Anterior cingulate cortex (tissue), 58 donors: ENCODE measurements around the gene ADAT2.
A peak's percentile ranks its signal among the peaks of the same experiment; 100 is the strongest.

ENCODE experiments used
- DNase-seq, 58 donors: peaks; one replicate each; lab custom pipeline; 2025; lab: John Stamatoyannopoulos, UW

ADAT2 gene

DNA sequence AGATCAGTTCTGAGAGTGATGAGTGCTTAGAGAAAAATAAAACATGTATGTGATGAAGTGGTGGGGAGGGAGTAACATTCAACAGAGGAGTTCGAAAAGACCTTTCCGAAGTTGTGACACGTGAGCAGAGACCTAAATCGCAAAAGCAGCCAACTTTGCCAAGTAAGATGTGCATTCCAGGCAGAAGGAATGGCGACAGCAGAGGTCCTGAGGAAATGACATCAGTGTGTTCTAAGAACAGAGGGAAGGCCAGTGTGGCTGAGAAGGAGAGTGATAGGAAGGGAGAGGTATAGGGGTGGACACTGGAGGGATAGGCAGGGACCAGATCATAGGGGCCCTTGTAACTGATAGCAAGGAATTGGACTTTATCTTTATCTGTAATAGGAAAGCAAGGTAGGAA, 51.3 kb downstream of the ADAT2 start:
- DNase-seq, result no peak

DNA sequence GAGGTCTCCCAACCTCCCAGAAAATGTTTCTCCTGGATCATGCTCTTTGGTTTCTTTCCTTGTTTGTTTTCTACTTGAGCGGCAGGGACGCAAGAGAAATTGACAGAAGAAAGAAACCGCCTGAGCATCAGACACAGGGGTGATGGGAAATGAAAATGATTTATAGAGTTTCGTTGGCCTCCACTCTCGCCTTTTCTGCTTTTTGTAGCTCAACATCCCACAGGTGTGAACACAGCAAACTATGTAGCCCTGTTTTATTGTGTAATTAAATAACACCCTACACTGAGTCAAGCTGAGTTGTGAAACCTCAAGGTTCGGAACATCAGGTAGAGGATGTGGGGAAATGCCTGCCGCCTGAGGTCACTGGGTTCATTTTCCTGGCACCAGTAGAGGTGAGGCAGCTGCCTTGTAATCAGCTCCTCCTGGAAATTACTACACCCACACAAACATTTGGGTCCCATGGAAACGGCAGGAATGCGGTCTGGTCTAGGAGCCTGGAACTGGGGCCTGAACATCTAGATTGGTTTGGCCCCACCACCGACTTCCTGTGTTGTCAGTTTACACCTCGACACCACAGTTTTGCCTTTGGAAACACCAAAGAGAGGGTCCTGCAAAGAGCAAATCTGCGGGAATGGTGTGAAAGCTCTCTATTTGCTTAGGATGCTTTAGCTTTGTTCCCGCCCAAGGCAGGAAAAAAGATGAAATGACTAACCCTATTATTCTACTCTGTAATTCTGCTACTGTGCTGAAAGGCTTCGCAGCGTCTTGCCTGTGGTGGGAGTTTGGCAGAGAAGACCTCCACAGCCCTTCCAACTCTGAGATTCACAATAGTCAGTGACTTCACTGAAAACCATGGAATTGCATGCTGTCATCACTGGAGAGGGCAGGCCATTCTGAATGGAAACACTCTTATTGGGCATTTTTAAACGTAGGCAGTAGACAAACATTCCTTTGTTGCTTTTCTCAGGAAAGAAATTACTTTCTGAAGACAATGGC, 53.0 kb downstream of the ADAT2 start:
- no peak for DNase-seq

DNA sequence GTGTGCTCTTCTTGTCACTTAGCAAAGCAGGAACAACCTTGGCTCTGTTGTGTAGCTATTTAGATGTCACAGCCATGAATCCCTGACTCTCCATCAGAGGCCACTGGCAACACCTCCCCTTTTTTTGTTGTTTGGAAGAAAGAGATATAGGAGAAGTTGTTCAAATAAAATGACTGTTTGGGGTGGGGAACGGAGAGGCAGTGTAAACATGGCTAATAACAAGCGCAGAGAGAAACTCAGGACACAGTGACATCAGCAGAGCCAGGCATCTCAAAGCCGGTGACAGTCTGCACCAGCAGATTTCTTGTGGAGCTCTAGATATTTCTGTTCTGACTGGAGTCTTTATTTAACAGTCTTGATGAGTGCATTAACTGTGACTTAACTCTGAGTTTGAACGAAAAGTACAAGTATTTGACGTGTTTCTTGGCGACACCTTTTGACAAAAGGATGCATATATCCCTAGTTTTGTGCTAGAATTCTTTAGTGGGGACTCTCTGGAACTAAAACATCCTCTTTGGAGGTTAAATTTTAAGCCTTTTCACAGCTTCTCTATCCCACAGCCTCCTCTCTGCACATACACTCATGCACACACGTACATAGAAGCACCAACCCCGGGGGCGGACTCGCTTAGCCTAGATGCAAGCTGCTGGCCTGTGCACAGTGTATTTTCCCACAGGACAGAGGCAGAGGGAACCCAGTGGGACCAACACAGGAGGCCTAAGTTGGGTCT, 53.8 kb downstream of the ADAT2 start:
- peak in 2 of 58 donors; percentile 5 to 37 for DNase-seq

DNA sequence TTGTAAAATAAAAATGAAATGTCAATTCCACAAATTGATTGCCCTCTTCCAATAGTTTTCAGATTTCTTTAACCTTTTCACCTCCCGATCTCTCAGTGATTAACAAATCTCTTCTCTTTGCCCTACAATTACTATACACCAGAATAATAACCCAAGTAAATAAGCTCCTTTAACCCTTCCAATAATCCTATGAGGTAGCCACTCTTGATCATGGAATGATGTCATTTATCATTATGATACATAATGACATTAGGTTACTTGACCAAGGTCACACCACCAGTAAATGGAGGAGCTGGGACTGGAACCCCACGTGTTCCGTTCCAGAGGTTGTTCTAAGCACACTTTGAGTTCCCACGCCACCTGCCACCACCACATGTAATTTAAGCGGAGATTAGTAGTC, 54.8 kb downstream of the ADAT2 start:
- no peak for DNase-seq

DNA sequence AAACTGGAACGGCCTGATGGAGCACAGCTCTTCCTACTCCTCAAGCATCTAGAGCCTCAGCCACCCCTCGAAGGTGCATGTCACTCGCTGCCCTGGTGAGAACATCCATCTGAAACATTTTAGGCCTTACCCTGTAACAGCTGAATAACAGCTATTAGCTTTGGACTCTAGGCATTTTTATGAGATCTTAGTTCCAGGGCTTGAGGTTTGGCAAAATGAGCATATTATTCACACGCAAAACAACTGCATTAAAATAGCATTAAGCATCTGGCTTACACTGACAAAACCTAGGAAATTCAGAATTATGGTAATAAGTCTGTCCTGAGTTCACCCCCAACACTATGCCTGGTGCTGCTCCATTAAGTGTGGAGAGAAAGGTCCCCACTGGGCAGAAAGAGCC, 56.1 kb downstream of the ADAT2 start:
- no peak for DNase-seq

DNA sequence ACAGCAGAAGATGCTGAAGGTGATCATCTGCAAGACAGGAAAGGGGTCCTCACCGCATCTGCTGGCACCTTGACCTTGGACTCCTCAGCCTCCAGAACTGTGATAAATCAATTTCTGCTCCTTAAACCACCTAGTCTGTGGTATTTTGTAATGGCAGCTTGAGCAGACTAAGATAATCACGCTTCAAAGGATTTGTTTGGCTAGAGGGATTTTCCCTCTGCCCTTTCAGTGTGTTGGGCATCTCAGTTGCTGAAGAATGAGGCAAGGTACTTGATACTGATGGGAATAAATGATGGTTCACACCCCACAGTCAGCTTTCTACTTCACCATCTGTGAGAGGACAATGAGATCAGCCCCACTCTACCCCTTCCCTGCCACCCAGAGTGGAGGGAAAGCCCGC, 60.2 kb downstream of the ADAT2 start:
- DNase-seq, result no peak

DNA sequence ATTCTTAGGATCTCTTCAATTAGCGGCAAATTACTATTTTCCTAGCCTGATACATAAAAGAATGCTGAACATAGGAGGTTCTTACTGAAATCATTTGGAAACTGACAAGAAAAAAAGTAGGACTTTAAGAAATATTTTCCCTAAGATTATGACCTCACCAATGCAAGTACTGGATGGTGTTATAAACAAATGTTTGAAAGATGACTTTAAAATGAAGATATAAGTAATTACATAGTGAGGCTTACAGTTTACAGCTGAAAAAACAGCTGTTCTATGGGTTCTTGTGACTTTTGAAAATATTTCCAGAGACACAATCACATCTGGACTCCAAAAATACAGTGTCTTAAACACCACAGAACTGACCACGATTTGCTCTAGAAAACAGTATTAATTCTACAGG, 64.9 kb downstream of the ADAT2 start:
- no peak for DNase-seq

DNA sequence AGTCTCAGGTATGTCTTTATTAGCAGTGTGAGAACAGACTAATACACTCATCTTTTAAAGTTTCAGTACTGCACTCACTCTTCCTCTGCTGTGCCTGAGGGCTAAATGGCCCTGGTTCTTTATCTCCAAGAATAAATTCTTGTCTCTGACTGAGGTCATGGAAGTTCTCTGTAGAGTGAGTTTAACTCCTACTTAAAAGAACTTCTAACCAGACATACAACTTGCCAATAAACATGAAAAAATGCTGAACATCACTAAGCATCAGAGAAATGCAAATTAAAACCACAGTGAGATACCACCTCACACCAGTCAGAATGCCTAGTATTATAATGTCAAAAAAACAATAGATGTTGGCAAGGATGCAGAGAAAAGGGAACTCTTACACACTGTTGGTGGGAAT, 73.6 kb downstream of the ADAT2 start:
- no peak for DNase-seq

DNA sequence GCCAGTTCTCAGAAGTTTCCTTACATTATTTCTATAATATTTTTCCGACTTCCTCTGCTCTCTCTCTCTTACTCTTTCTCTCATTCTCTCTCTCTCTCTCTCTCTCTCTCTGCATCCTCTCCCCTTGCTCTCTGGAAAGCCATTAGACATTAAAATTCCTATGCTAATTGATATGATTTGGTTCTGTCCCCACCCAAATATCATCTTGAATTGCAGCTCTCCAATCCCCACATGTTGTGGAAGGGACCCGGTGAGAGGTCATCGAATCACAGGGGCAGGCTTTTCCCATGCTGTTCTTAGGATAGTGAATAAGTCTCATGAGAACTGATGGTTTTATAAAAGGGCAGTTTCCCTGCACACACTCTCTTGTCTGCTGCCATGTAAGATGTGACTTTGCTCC, 74.1 kb downstream of the ADAT2 start:
- no peak for DNase-seq

DNA sequence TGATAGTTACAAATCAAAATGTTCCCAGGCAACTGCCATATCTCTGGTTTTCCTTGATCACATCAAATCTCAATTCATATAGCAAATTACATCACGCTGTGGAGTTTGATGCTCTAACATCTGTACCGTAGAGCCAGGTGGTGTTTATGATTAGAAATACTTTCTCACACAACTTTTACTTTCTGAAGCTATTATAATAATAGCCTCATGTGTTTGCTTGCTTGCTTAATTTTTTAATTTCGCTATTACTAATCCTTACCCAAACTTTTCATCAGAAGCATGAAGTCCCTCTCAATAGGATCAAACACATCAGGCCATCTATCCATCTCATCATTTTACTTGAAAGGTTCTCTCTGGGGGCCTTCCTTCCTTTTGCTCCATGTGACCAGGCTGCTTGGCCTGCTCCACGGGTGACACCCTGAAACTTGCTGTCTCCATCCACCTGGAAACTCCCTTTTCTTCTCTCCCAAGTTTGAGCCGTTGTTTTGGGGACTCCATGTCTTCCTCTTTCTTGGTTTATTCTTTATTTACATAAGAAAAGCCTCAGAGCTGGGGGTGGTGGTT, 75.4 kb downstream of the ADAT2 start:
- DNase-seq, result no peak

DNA sequence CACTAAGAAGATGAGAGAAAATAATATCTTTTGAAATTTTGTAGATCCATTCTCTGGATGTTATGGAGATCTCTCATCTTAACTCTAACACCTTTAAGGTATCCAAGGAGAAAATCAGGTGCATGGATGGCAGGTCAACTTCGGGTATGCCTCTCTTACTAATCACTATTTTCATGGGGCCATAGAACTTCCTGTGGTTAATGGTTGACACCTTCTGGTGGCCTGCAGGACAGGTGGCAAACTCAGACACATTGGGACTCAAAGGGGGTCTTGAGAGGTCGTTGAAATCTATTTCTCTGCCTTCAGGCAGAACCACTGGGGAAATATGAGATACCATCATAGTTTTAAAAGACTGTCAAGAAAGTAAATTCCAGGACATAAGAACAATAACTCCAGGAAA, 76.5 kb downstream of the ADAT2 start:
- no peak for DNase-seq
